ENCODE results near the gene SEC14L1. TPM values are rescaled to one million over a fixed set of nuclear protein-coding genes. Genes with fewer than 3 reads are reported as not detected.

Gene SEC14L1
- total and polyA plus RNA-seq, 4 donors, result 17.0 to 52.0 (median 26.8) TPM

DNA sequence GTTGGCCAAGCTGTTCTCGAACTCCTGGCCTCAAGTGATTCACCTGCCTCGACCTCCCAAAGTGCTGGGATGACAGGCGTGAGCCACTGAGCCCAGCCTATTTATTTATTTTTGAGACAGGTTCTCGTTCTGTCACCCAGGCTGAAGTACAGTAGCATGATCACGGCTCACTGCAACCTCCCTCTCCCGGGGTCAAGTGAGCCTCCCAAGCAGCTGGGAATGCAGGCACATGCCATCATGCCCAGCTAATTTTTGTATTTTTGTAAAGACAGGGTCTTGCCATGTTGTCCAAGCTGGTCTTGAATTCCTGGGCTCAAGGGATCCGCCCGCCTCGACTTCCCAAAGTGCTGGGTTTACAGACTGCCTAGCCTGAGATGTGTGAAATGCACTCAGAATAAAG, 10.2 kb upstream of the SEC14L1 start:
- no peak for DNase-seq (ENCODE audit: low spot score)
- no peaks in the 10 kb centered on the region for H3K9me3 ChIP-seq (ENCODE audit: control insufficient read depth in 4 of 4, low read length in 3 of 4)
- no peak overlapping the region for H3K27ac ChIP-seq (ENCODE audit: low read depth in 1 of 2, low read length in 2 of 2)
- TF ChIP-seq SP1 (IDR thresholded peaks at IDR 0.05) (no peak), HNF4G (IDR thresholded peaks at IDR 0.05) (no peak), TAF1 (conservative IDR thresholded peaks at IDR 0.05) (no peak), YY1 (IDR thresholded peaks at IDR 0.05) (no peak), NR2F2 (IDR thresholded peaks at IDR 0.05) (no peak), JUND (IDR thresholded peaks at IDR 0.05) (no peak), RAD21 (IDR thresholded peaks at IDR 0.05) (no peak), HNF4A (conservative IDR thresholded peaks at IDR 0.05) (no peak), EGR1 (IDR thresholded peaks at IDR 0.05; ENCODE audit: low read depth in 2 of 2) (no peak), FOXA2 (IDR thresholded peaks at IDR 0.05) (no peak), FOXA1 (IDR thresholded peaks at IDR 0.05) (no peak), GABPA (IDR thresholded peaks at IDR 0.05 in 1 of 2, conservative IDR thresholded peaks at IDR 0.05 in 1 of 2) (no peak), RXRA (IDR thresholded peaks at IDR 0.05) (no peak)
- TF ChIP-seq, protein P1, sequence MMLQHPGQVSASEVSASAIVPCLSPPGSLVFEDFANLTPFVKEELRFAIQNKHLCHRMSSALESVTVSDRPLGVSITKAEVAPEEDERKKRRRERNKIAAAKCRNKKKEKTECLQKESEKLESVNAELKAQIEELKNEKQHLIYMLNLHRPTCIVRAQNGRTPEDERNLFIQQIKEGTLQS (IDR thresholded peaks at IDR 0.05), result no peak
- TF ChIP-seq, protein P2, sequence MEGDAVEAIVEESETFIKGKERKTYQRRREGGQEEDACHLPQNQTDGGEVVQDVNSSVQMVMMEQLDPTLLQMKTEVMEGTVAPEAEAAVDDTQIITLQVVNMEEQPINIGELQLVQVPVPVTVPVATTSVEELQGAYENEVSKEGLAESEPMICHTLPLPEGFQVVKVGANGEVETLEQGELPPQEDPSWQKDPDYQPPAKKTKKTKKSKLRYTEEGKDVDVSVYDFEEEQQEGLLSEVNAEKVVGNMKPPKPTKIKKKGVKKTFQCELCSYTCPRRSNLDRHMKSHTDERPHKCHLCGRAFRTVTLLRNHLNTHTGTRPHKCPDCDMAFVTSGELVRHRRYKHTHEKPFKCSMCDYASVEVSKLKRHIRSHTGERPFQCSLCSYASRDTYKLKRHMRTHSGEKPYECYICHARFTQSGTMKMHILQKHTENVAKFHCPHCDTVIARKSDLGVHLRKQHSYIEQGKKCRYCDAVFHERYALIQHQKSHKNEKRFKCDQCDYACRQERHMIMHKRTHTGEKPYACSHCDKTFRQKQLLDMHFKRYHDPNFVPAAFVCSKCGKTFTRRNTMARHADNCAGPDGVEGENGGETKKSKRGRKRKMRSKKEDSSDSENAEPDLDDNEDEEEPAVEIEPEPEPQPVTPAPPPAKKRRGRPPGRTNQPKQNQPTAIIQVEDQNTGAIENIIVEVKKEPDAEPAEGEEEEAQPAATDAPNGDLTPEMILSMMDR (IDR thresholded peaks at IDR 0.05; ENCODE audit: low read depth, low read length, missing input control), result no peak
- TF ChIP-seq, protein P3, sequence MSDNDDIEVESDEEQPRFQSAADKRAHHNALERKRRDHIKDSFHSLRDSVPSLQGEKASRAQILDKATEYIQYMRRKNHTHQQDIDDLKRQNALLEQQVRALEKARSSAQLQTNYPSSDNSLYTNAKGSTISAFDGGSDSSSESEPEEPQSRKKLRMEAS (IDR thresholded peaks at IDR 0.05), result no peak
- TF ChIP-seq, protein P4, sequence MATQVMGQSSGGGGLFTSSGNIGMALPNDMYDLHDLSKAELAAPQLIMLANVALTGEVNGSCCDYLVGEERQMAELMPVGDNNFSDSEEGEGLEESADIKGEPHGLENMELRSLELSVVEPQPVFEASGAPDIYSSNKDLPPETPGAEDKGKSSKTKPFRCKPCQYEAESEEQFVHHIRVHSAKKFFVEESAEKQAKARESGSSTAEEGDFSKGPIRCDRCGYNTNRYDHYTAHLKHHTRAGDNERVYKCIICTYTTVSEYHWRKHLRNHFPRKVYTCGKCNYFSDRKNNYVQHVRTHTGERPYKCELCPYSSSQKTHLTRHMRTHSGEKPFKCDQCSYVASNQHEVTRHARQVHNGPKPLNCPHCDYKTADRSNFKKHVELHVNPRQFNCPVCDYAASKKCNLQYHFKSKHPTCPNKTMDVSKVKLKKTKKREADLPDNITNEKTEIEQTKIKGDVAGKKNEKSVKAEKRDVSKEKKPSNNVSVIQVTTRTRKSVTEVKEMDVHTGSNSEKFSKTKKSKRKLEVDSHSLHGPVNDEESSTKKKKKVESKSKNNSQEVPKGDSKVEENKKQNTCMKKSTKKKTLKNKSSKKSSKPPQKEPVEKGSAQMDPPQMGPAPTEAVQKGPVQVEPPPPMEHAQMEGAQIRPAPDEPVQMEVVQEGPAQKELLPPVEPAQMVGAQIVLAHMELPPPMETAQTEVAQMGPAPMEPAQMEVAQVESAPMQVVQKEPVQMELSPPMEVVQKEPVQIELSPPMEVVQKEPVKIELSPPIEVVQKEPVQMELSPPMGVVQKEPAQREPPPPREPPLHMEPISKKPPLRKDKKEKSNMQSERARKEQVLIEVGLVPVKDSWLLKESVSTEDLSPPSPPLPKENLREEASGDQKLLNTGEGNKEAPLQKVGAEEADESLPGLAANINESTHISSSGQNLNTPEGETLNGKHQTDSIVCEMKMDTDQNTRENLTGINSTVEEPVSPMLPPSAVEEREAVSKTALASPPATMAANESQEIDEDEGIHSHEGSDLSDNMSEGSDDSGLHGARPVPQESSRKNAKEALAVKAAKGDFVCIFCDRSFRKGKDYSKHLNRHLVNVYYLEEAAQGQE (IDR thresholded peaks at IDR 0.05), result no peak
- TF ChIP-seq, protein P5, sequence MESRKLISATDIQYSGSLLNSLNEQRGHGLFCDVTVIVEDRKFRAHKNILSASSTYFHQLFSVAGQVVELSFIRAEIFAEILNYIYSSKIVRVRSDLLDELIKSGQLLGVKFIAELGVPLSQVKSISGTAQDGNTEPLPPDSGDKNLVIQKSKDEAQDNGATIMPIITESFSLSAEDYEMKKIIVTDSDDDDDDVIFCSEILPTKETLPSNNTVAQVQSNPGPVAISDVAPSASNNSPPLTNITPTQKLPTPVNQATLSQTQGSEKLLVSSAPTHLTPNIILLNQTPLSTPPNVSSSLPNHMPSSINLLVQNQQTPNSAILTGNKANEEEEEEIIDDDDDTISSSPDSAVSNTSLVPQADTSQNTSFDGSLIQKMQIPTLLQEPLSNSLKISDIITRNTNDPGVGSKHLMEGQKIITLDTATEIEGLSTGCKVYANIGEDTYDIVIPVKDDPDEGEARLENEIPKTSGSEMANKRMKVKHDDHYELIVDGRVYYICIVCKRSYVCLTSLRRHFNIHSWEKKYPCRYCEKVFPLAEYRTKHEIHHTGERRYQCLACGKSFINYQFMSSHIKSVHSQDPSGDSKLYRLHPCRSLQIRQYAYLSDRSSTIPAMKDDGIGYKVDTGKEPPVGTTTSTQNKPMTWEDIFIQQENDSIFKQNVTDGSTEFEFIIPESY (IDR thresholded peaks at IDR 0.05), result no peak
- no peak overlapping the region for H3K4me3 ChIP-seq (ENCODE audit: low read depth in 1 of 3, low read length in 3 of 3)
- no peaks in the 10 kb centered on the region for H3K36me3 ChIP-seq (ENCODE audit: control insufficient read depth in 4 of 4, insufficient read depth in 3 of 4, low read depth in 1 of 4, low read length in 3 of 4)
- no peaks in the 10 kb centered on the region for H3K27me3 ChIP-seq (ENCODE audit: control insufficient read depth in 4 of 4, insufficient read depth in 4 of 4, low read length in 3 of 4)
- 92% methylated on average over 9 of the region's 9 CpGs for WGBS
- no peaks in the 10 kb centered on the region for H3K4me1 ChIP-seq (ENCODE audit: control insufficient read depth in 4 of 4, insufficient read depth in 4 of 4, low read length in 3 of 4)
- H3K9ac ChIP-seq (ENCODE audit: low read depth in 1 of 2, low read length in 2 of 2), result no peak overlapping the region
